ENCODE measurements around the gene ATP6V0E2.

- no peak for TF ChIP-seq CTCF (IDR thresholded peaks at IDR 0.05)
- TF ChIP-seq EP300 (IDR thresholded peaks at IDR 0.05), result no peak
- no peak for TF ChIP-seq POLR2A (IDR thresholded peaks at IDR 0.05)
Observed at GRCh38 chr7:149850716-149851115, 23.1 kb upstream of the ATP6V0E2 start.

All from ovary (tissue), 3 donors.